Stimulated activated naive CD4-positive, alpha-beta T cell (primary cell): ENCODE measurements around the gene IP6K3.

Source experiments
- DNase-seq, 6 experiments: peaks; one replicate each; lab custom pipeline; 2025; lab: John Stamatoyannopoulos, UW

IP6K3 gene

GRCh38 chr6:33673851-33674250 is 72.9 kb downstream of the IP6K3 start:
- DNase-seq = no peak

- DNase-seq = no peak
These were observed 73.9 kb downstream of the IP6K3 start for GRCh38 chr6:33672808-33673207.

- no peak for DNase-seq
These were observed 75.0 kb downstream of the IP6K3 start for GRCh38 chr6:33671744-33672072.
